HG02840 (cell line): ENCODE data around the gene GPR15.

ENCODE experiments used
- ATAC-seq: cut with Tn5 transposase; IDR thresholded peaks from one replicate; pipeline ENCODE4 v1.9.1; 2021; ENCODE audit warnings: mild to moderate bottlenecking, moderate library complexity, moderate number of reproducible peaks; ENCODE audit not compliant: unreplicated experiment, low FRiP score

The GPR15 gene

DNA sequence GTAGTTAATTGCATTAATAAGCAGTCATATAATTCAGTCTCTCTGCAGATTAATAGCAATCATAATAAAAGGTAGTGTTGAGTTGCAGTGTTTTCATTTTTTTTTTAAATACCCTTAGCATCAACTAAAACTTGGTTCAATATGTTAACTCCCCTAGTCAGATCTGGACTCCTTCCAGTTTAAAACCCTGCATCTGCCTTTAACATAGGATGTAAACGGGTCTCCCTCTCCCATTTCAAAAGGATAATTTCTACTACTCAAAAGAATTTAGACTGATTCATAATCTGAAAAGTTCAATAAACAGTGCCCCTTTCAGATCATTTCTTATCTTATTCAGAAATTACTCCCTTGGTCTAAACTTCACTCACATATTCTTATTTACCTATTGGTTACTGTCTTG lies 50.3 kb downstream of the GPR15 start:
- ATAC-seq, result no peak

DNA sequence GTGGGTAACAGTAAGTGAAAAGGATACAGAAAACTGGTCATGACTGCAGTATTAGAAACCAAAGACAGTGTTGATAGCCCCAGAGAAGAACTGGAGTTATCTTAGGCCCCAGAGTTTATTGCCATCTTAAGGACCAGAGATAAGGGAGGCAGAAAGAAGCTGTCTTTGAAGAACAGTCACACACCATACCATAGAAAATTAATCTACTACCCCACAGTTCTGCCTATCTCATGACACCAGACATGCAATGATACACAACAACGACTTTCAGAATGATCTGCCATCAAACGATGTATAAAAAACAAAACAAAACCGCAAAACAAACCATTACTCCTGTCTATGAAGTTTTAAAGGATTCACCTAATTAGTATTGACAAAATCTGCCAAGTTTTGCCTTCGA lies 52.0 kb downstream of the GPR15 start:
- ATAC-seq, result no peak
